ENCODE data around the gene DSCAML1. TPM values are rescaled to one million over a fixed set of nuclear protein-coding genes. Genes with fewer than 3 reads are reported as not detected.

Gene DSCAML1
- total and polyA plus RNA-seq, 2 of the 8 experiments (the other 6 are each of a cell fraction or from before 2014, with no cell fraction given): 0.19 to 0.24 TPM

DNA sequence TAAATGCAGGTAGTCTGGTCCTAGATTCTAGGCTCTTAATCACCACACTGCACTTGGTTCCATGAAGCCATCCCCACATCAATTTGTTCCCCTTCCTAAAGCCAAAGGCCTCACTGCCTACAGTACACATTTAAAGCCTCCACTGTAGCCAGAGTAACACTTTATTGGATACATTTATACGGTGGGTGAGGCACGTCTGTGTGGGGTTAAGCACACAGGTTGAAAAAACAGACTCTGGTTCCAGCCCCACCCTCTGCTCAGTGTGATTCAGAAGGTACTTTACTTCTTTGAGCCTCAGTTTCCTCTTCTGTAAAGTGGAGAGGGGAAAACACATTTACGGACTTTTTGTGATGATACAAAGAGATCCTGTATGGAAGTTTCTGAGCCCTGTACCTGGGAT lies 22.5 kb downstream of the DSCAML1 start:
- Histone ChIP-seq H3K56ac (replicated peaks; ENCODE audit: insufficient read length, low read depth, low read length) (no peak overlapping the region), H3K36me3 (ENCODE audit: control insufficient read depth in 2 of 4, insufficient read depth in 4 of 4, low read length in 3 of 4) (no peaks in the 10 kb centered on the region), H2AFZ (ENCODE audit: low read length) (no peak overlapping the region), H3K4me1 (replicated peaks in 1 of 4; ENCODE audit: control insufficient read depth in 3 of 4, insufficient read depth in 4 of 4, low read length in 3 of 4) (no peaks in the 10 kb centered on the region), H3K79me1 (ENCODE audit: low read depth, low read length) (no peaks in the 10 kb centered on the region), H2BK5ac (ENCODE audit: low read depth, low read length) (no peak overlapping the region), H2BK15ac (ENCODE audit: low read length) (no peak overlapping the region), H3K23me2 (ENCODE audit: low read depth, low read length) (no peaks in the 10 kb centered on the region), H4K8ac (ENCODE audit: extremely low read depth, insufficient read depth, low read length) (no peak overlapping the region), H3K27ac (ENCODE audit: low read depth, low read length) (no peak overlapping the region), H4K20me1 (replicated peaks in 1 of 2; ENCODE audit: control insufficient read depth in 1 of 2, insufficient read depth in 2 of 2, low read length in 2 of 2) (no peaks in the 10 kb centered on the region), H3K14ac (ENCODE audit: insufficient read length) (no peak overlapping the region), H3K9me3 (ENCODE audit: insufficient read depth in 2 of 2, low read depth in 1 of 2, low read length in 1 of 2) (no peaks in the 10 kb centered on the region), H2BK12ac (ENCODE audit: low read depth, low read length) (no peak overlapping the region), H2BK120ac (replicated peaks; ENCODE audit: low read depth, low read length) (no peak overlapping the region), H3K9ac (replicated peaks in 1 of 4; ENCODE audit: extremely low read depth in 1 of 4, low read depth in 3 of 4, low read length in 3 of 4) (no peak overlapping the region), H4K5ac (ENCODE audit: insufficient read length, low read depth, low read length) (no peak overlapping the region), H3K27me3 (replicated peaks in 1 of 4; ENCODE audit: control insufficient read depth in 3 of 4, extremely low read depth in 1 of 4, insufficient read depth in 3 of 4, low read length in 3 of 4) (0 out of 7 replicates have a peak, but pooled peaks cover 0 to 3% (median under 1%) of the 10 kb centered on the region in 4 experiments), H3K4me2 (ENCODE audit: insufficient read depth in 1 of 2, low read depth in 2 of 2, low read length in 2 of 2) (no peak overlapping the region), H2AK5ac (ENCODE audit: low read depth, low read length) (no peak overlapping the region), H4K91ac (replicated peaks; ENCODE audit: insufficient read length, low read length) (no peak overlapping the region), H3K4me3 (ENCODE audit: extremely low read depth in 1 of 4, insufficient read depth in 2 of 4, low read depth in 3 of 4, low read length in 4 of 4) (no peak overlapping the region), H3K18ac (ENCODE audit: extremely low read depth, low read length) (no peak overlapping the region), H3K23ac (ENCODE audit: insufficient read length) (no peak overlapping the region), H3K4ac (replicated peaks; ENCODE audit: insufficient read length, low read depth, low read length) (no peak overlapping the region), H2BK20ac (ENCODE audit: low read length) (no peak overlapping the region), H3K79me2 (ENCODE audit: control insufficient read depth in 1 of 2, insufficient read depth in 2 of 2, low read length in 2 of 2) (no peaks in the 10 kb centered on the region)
- FAIRE-seq (no peak), DNase-seq (ENCODE audit: low read depth in 1 of 2, low spot score in 2 of 2) (no peak)
- CTCF ChIA-PET (ENCODE audit: partially characterized antibody): no interaction called here
- 85% methylated on average over 3 of the region's 3 CpGs; no CpG with 5 or more reads in 1 of the 2 experiments for WGBS, 2 experiments (ENCODE audit: extremely low coverage in 1 of 2, insufficient coverage in 1 of 2, insufficient read length in 1 of 2, insufficient replicate concordance in 2 of 2, low coverage in 1 of 2, low lambda C conversion rate in 2 of 2, missing lambda C conversion rate in 1 of 2)
- POLR2A ChIA-PET (ENCODE audit: partially characterized antibody): no interaction called here
- TF ChIP-seq RXRA (IDR thresholded peaks at IDR 0.05; ENCODE audit: insufficient read depth, low read depth, low read length): no peak
- TF ChIP-seq SAP30 (IDR thresholded peaks at IDR 0.05; ENCODE audit: insufficient read depth, insufficient replicate concordance, low read length): no peak
- TF ChIP-seq SRF (IDR thresholded peaks at IDR 0.05; ENCODE audit: low read depth, low read length): no peak
- no peak for TF ChIP-seq RAD21 (IDR thresholded peaks at IDR 0.05 in 1 of 2, conservative IDR thresholded peaks at IDR 0.05 in 1 of 2; ENCODE audit: low read depth in 2 of 2, low read length in 2 of 2)
- TF ChIP-seq FOSL1 (IDR thresholded peaks at IDR 0.05; ENCODE audit: insufficient read depth, low read depth, low read length): no peak
- TF ChIP-seq ZNF274 (IDR thresholded peaks at IDR 0.05; ENCODE audit: borderline replicate concordance, extremely low read depth, low read length): no peak
- TF ChIP-seq ATF3 (IDR thresholded peaks at IDR 0.05; ENCODE audit: insufficient read depth, low read depth, low read length): no peak
- TF ChIP-seq BCL11A (IDR thresholded peaks at IDR 0.05; ENCODE audit: low read depth in 2 of 2, low read length in 2 of 2): no peak
- no peak for TF ChIP-seq BACH1 (IDR thresholded peaks at IDR 0.05; ENCODE audit: low read length)
- no peak for TF ChIP-seq USF2 (IDR thresholded peaks at IDR 0.05; ENCODE audit: low read length)
- no peak for TF ChIP-seq CBX5 (IDR thresholded peaks at IDR 0.05; ENCODE audit: low read depth, low read length)
- no peak for TF ChIP-seq POU5F1 (IDR thresholded peaks at IDR 0.05; ENCODE audit: low read depth, low read length)

Measured in H1 (cell line).